HG03558 (cell line): ENCODE data around the gene SSTR5.
"Not testable (repeated sequence)": the region's sequence is repeated elsewhere in the genome, so short reads cannot be mapped to it uniquely, and the experiment has no call there.

ENCODE experiments used
- ATAC-seq: cut with Tn5 transposase; IDR thresholded peaks from one replicate; pipeline ENCODE4 v1.9.1; 2021; ENCODE audit warnings: moderate number of reproducible peaks; ENCODE audit not compliant: unreplicated experiment; ENCODE audit errors: extremely low read depth

The SSTR5 gene

DNA sequence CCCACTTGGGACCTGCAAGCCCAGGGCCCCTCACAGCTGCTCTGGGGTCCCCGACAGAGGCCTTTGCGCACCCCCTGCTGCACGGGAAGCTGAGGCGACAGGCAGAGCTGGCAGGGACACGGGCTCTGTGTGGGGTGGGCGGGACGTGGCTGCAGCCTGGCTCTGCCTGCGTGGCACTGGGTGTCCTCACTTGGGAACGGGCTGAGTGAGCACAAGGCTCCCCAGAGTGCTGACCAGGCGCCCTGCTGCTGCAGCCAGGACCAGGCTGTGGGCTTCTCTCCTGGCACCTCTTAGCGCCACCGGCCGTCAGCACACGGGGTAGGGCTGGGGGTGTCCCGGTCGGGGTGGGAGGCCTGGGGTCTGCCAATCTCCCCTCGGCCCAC, 16.9 kb downstream of the SSTR5 start:
- no peak for ATAC-seq

- ATAC-seq: no peak
Measured at GRCh38 chr16:1089822-1090619, 17.5 kb downstream of the SSTR5 start.

DNA sequence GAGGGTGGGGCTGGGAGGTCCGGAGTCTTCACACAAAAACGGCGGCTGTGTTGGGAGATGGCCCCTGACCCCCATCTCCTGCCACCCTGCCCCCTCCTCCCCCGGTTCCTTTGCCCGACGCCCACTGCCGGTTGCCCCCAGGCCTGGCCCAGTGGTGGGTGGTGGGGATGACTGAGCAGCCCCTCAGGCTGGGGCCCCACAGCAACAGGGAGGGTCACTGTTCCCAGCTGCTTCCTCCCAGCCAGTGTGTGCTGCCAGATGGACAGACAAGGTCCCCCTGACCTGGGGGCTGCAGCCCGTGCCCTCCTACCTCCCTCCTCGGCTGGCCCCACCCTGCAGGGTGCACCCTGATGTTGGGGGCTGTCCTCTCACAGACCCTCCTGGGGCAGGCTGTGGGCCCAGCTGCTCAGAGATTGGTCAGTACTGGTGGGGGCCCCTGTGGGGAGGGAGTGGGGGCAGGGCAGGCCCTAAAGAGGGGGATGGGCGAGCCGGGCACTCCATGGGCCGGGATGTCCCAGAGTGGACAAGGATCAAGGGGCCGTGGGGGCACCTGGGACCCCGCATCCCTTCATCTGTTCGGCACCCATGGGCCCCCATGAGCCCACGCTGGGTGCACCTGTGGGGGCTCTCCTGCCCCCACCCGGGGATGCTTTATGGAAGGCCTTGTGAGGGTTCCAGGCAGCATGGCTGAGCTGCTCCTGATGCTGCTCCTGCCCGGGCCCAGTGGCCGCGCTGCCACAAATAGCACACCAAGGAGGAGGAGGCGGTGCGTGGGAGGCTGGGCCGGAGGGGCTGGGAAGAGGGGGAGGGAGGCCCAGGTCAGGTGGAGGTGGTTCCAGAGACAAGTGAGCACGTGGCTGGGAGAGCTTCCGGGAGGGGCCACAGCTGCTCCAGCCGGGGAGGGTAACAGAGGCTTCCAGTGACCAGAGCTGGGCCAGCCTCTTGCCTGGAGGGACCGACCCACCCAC, 18.4 kb downstream of the SSTR5 start:
- ATAC-seq: no peak

DNA sequence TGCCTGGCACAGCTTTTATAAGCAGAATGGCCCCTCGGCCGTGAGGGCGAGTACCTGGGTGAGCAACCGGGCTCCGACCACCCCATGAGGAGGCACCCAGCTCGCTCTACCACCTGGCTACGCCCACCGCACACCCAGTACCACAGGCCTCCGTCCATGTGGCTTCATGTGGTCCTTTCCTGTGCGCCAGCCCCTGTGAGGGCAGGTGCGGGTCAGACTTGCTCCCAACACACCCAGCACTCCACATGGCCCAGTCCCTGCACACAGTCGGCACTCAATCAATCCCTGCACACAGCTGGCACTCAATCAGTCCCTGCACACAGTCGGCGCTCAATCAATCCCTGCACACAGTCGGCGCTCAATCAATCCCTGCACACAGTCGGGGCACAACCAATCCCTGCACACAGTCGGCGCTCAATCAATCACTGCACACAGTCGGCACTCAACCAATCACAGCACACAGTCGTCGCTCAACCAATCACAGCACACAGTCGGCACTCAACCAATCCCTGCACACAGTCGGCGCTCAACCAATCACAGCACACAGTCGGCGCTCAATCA, 19.5 kb downstream of the SSTR5 start:
- no peak for ATAC-seq

DNA sequence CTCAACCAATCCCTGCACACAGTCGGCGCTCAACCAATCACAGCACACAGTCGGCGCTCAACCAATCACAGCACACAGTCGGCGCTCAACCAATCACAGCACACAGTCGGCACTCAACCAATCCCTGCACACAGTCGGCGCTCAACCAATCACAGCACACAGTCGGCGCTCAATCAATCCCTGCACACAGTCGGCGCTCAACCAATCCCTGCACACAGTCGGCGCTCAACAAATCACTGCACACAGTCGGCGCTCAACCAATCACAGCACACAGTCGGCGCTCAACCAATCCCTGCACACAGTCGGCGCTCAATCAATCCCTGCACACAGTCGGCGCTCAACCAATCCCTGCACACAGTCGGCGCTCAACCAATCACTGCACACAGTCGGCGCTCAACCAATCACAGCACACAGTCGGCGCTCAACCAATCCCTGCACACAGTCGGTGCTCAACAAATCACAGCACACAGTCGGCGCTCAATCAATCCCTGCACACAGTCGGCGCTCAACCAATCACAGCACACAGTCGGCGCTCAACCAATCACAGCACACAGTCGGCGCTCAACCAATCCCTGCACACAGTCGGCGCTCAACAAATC, 20.2 kb downstream of the SSTR5 start:
- ATAC-seq: not testable (repeated sequence)

- ATAC-seq: no peak
Measured at GRCh38 chr16:1093284-1094123, 21.0 kb downstream of the SSTR5 start.

DNA sequence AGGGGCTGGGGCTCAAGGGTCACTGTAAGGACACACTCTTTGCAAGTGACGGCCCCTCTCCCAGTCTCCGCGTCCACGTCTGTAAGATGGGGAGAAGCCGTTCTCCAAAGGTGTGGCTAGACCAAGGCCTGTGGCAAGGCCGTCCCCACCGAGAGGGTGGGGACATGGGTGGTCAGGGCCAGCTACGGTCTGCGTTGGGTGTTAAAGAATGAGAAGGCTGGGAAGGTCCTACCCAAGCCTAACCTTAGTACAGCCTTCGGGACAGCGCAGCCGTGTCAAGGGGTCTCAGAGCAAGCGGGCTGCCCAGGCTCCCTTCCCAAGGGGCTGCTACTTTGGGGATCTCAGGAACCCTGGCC, 21.6 kb downstream of the SSTR5 start:
- no peak for ATAC-seq

- no peak for ATAC-seq
Measured at GRCh38 chr16:1094601-1095449, 22.3 kb downstream of the SSTR5 start.

GRCh38 chr16:1095450-1096168, 23.1 kb downstream of the SSTR5 start:
- no peak for ATAC-seq

- ATAC-seq: no peak
Measured at GRCh38 chr16:1096169-1097082, 23.9 kb downstream of the SSTR5 start, which contains the start of gene C1QTNF8. TSS of gene C1QTNF8 (minus strand) at chr16:1096244. CDS start at chr16:1094922, 1,322 bp downstream.

GRCh38 chr16:1097156-1097555, 24.6 kb downstream of the SSTR5 start:
- no peak for ATAC-seq

DNA sequence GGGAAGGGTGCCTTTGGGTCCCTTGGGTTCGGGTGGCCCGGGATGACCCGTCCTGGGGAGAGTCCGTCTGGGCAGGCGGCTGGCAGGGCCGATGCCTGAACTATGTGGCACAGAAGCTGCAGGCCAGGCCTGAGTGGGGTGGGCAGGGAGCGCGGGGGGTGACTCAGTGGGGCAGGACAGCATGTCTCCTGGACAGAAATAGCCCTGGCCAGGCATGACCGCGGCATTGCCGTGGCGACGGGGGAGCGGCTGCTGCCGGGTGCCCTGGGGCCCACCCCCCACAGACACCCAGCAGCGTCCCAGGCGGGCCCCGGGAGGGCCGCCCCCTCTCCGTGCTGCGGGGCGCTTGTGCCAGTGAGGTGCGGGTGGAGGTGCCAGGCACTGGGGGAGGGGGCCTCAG, 25.3 kb downstream of the SSTR5 start:
- no peak for ATAC-seq

DNA sequence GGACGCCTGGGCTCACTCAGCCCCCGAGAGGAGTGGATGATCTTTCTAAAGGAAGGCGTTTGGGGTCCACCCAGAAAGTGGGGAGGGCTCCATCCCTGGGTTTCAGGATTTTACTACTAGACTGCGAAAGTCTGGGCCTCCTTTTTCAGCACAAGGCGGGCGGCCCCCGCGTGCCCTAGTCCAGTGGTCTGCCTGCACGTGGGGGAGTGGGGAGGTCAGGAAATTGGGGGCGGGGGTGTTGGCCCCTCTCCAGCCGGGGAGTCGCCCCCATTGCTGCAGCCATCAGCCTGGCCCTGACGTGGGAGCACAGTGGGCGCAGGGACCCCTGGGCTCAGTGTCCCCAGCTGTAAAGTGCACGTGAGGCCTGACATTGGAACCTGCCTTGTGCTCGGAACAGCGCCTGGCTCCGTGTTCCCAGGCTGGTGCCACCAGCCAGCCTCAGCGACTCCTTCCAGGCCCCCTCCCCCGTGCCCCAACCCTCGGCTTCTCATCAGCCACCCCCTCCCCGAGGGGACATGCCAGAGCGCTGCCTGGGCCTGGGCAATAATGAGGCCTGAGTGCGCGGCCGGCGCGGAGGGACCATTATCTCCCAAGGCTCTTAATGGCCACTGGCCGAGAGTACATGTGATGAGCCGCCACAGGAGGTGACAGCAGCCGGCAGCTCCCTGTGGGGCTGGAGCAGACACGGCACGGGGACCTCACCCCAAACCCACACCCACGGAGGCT, 25.9 kb downstream of the SSTR5 start:
- no peak for ATAC-seq

DNA sequence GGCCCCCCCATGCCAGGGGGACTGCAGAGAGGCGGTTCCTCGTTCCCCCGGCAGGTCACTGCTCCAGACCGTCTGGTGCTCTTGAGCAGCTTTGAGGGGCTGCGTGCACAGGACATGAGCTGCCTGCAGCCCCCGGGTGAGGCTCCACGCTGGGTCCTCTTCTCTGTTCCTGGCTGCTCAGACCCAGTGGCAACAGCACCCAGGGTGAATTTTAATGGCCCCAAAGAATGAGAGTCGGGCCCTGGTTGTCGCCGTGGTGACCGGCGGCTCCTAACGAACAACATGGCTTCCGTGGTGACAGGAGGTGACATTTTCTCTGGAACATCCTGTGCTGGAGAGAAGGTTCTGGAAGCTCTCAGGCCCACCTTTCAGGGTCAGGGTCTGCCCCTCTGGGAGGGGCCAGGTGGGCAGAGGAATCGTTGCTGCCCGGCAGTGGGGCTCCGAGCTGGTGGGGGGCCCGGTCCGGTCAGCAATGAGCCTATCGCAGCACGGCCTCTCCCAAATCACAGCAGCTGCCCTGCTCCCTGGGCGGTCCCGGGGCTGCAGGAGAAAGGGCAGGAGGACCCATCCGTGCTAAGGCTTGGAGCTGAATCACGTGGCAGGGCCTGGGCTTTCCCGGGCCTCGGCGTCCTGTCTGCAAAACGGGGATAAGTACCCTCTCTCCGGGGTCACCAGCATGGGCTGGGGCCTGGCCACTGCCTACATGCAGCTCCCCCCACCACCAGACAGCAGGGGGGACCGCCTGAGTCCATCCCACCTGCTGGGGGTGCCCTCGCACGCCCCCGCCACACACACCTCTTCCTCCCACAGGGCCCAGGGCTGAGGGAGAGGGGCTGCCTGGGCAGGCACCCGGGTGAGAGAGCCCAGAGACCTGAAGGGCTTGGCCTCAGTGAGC, 26.9 kb downstream of the SSTR5 start:
- ATAC-seq: no peak

GRCh38 chr16:1100084-1100800, 27.7 kb downstream of the SSTR5 start:
- no peak for ATAC-seq
